H7 (cell line): Measurements from ENCODE around the gene GTF2H1. TPM values are rescaled to one million over a fixed set of nuclear protein-coding genes. Genes with fewer than 3 reads are reported as not detected.
"Not testable (repeated sequence)": the region's sequence is repeated elsewhere in the genome, so short reads cannot be mapped to it uniquely, and the experiment has no call there.

Experiments used
- DNase-seq: peaks from one replicate; pipeline ENCODE4 v3.0.0; 2012
- H3K27me3 ChIP-seq: 2 replicates; pipeline ENCODE4 v1.6.0; 2011; ENCODE audit warnings: mild to moderate bottlenecking, low read length; ENCODE audit not compliant: control insufficient read depth, insufficient read depth
- H3K36me3 ChIP-seq: replicated peaks from 2 replicates; pipeline ENCODE4 v1.5.1; 2011; ENCODE audit warnings: low read length; ENCODE audit not compliant: control insufficient read depth, insufficient read depth
- H3K4me3 ChIP-seq: 2 replicates; pipeline ENCODE4 v1.5.1; 2011; ENCODE audit warnings: low read depth, mild to moderate bottlenecking, control low read depth, low read length, moderate library complexity; ENCODE audit not compliant: insufficient read depth
- total RNA-seq: library from RNA; depleted of rRNA; stranded (reverse); fragments of >200 nt; shearing (Covaris generic); gene quantifications from 2 replicates; pipeline ENCODE4 v1.2.3, GENCODE V29; 2014

Gene GTF2H1
- total RNA-seq, 1 experiment from 2014 or later, result 31.1 TPM

- no peak for DNase-seq
- Histone ChIP-seq H3K4me3 (no peak overlapping the region), H3K36me3 (peaks cover 15% of the 10 kb centered on the region), H3K27me3 (no peaks in the 10 kb centered on the region)
Observed at GRCh38 chr11:18312012-18312411, 10.4 kb upstream of the GTF2H1 start.

- no peak overlapping the region for H3K4me3 ChIP-seq
- peaks cover 15% of the 10 kb centered on the region for H3K36me3 ChIP-seq
- DNase-seq, result no peak
- H3K27me3 ChIP-seq, result no peaks in the 10 kb centered on the region
Observed at GRCh38 chr11:18312663-18313420, 9.5 kb upstream of the GTF2H1 start.

- no peak overlapping the region for H3K4me3 ChIP-seq
- H3K36me3 ChIP-seq, result peaks cover 11% of the 10 kb centered on the region
- no peaks in the 10 kb centered on the region for H3K27me3 ChIP-seq
- DNase-seq, result no peak
Observed at GRCh38 chr11:18313965-18314763, 8.2 kb upstream of the GTF2H1 start.

GRCh38 chr11:18314784-18315523, 7.4 kb upstream of the GTF2H1 start:
- H3K27me3 ChIP-seq, result no peaks in the 10 kb centered on the region
- H3K36me3 ChIP-seq, result peaks cover 9% of the 10 kb centered on the region
- no peak for DNase-seq
- H3K4me3 ChIP-seq, result no peak overlapping the region

GRCh38 chr11:18315893-18316292, 6.5 kb upstream of the GTF2H1 start:
- no peak overlapping the region for H3K4me3 ChIP-seq
- no peaks in the 10 kb centered on the region for H3K27me3 ChIP-seq
- H3K36me3 ChIP-seq, result peaks cover 4% of the 10 kb centered on the region
- no peak for DNase-seq

- H3K27me3 ChIP-seq, result no peaks in the 10 kb centered on the region
- peaks cover 1% of the 10 kb centered on the region; the same call in 1 of the 2 replicates for H3K36me3 ChIP-seq
- H3K4me3 ChIP-seq, result no peak overlapping the region
- no peak for DNase-seq
Observed at GRCh38 chr11:18317551-18317950, 4.8 kb upstream of the GTF2H1 start.

- H3K4me3 ChIP-seq, result no peak overlapping the region
- H3K27me3 ChIP-seq, result no peaks in the 10 kb centered on the region
- DNase-seq, result no peak
- H3K36me3 ChIP-seq, result peaks cover 5% of the 10 kb centered on the region
Observed at GRCh38 chr11:18319914-18320313, 2.5 kb upstream of the GTF2H1 start.

GRCh38 chr11:18320617-18321016, 1.8 kb upstream of the GTF2H1 start:
- Histone ChIP-seq H3K27me3 (no peaks in the 10 kb centered on the region), H3K4me3 (peak overlapping the region; percentile 75; the same call in 1 of the 2 replicates), H3K36me3 (peaks cover 5% of the 10 kb centered on the region)
- DNase-seq, result no peak

- no peak for DNase-seq
- H3K36me3 ChIP-seq, result peaks cover 4% of the 10 kb centered on the region
- peak overlapping the region; percentile 75 for H3K4me3 ChIP-seq
- no peaks in the 10 kb centered on the region for H3K27me3 ChIP-seq
Observed at GRCh38 chr11:18321578-18321968, 794 bp upstream of the GTF2H1 start.

GRCh38 chr11:18322818-18323570, 627 bp downstream of the GTF2H1 start:
- peaks cover 4% of the 10 kb centered on the region for H3K36me3 ChIP-seq
- no peak for DNase-seq
- H3K4me3 ChIP-seq, result peak overlapping the region; percentile 75
- no peaks in the 10 kb centered on the region for H3K27me3 ChIP-seq

GRCh38 chr11:18323881-18324280, 1.5 kb downstream of the GTF2H1 start:
- H3K36me3 ChIP-seq, H3K4me3 ChIP-seq: not testable (repeated sequence)

GRCh38 chr11:18324381-18324780, 2.0 kb downstream of the GTF2H1 start:
- H3K27me3 ChIP-seq, result no peaks in the 10 kb centered on the region
- H3K36me3 ChIP-seq, result peaks cover 4% of the 10 kb centered on the region
- no peak overlapping the region for H3K4me3 ChIP-seq
- DNase-seq, result no peak

More at GRCh38 chr11:18323881-18324280, 1.5 kb downstream of the GTF2H1 start:
- DNase-seq, H3K27me3 ChIP-seq: not testable (repeated sequence)

GRCh38 chr11:18329196-18329870, 7.0 kb downstream of the GTF2H1 start:
- H3K27me3 ChIP-seq, result no peaks in the 10 kb centered on the region
- no peak for DNase-seq
- H3K4me3 ChIP-seq, result no peak overlapping the region
- peaks cover 5% of the 10 kb centered on the region for H3K36me3 ChIP-seq
